Lung (tissue), 12 donors: ENCODE data around the gene HOXA11. TPM values are rescaled to one million over a fixed set of nuclear protein-coding genes. Genes with fewer than 3 reads are reported as not detected.

Experiments used
- ATAC-seq: fragments of 200-7000 bp; cut with Tn5 transposase; one replicate; pipeline ENCODE4 v1.9.1; 2020; ENCODE audit warnings: moderate number of reproducible peaks; ENCODE audit not compliant: insufficient read depth, low FRiP score
- DNase-seq, 3 donors: peaks; one replicate each; pipeline ENCODE4 v3.0.0-alpha.2; 2013 to 2017
- H3K27ac ChIP-seq, 2 donors: one replicate each; pipeline ENCODE4 v1.5.1; 2013; ENCODE audit warnings: mild to moderate bottlenecking in 2 of 2, moderate library complexity in 2 of 2, control low read depth in 1 of 2, inconsistent platforms in 1 of 2, low read depth in 1 of 2, low read length in 1 of 2
- H3K27me3 ChIP-seq, 3 donors: one replicate each; pipeline ENCODE4 v1.5.1; 2013; ENCODE audit warnings: low read length in 2 of 3; ENCODE audit not compliant: control insufficient read depth in 3 of 3, insufficient read depth in 3 of 3
- H3K36me3 ChIP-seq, 4 donors: one replicate each; pipeline ENCODE4 v1.5.1; 2013; ENCODE audit warnings: low read length in 4 of 4, mild to moderate bottlenecking in 1 of 4, moderate library complexity in 1 of 4; ENCODE audit not compliant: control insufficient read depth in 4 of 4, insufficient read depth in 4 of 4
- H3K4me1 ChIP-seq, 5 donors: one replicate each; pipeline ENCODE4 v1.5.1; 2013; ENCODE audit warnings: low read length in 5 of 5, mild to moderate bottlenecking in 2 of 5, moderate library complexity in 1 of 5; ENCODE audit not compliant: control insufficient read depth in 5 of 5, insufficient read depth in 5 of 5
- H3K4me3 ChIP-seq: one replicate; pipeline ENCODE4 v1.5.1; 2013; ENCODE audit warnings: mild to moderate bottlenecking, control low read depth, moderate library complexity
- H3K9ac ChIP-seq, 2 donors: one replicate each; pipeline ENCODE4 v1.5.1; 2013; ENCODE audit warnings: low read length in 2 of 2, control low read depth in 1 of 2; ENCODE audit not compliant: insufficient read depth in 1 of 2
- H3K9me3 ChIP-seq, 4 donors: one replicate each; pipeline ENCODE4 v1.5.1; 2013; ENCODE audit warnings: low read length in 3 of 4, mild to moderate bottlenecking in 1 of 4, moderate library complexity in 1 of 4; ENCODE audit not compliant: control insufficient read depth in 4 of 4, insufficient read depth in 3 of 4
- WGBS, 2 donors: extraction: QIAGEN DNeasy Blood & Tissue Kit; methylation state at CpG; one replicate each; pipeline ENCODE4 v1.1.7; 2013; 5-methylcytosine and 5-hydroxymethylcytosine counted together
- polyA plus RNA-seq, 2 donors: library from polyadenylated mRNA; stranded (reverse); fragments of 200-250 nt; gene quantifications; one replicate each; pipeline ENCODE4 v1.2.1, GENCODE V29; 2013
- total RNA-seq, 2 donors: library from RNA; depleted of rRNA in 1 of 2; stranded (reverse); fragments of >200 nt in 1 of 2; gene quantifications; one replicate each; pipeline ENCODE4 v1.2.1, GENCODE V29; 2014 to 2021
- TF ChIP-seq, protein P1 (sequence below): IDR thresholded peaks from 2 replicates; pipeline ENCODE4 v1.5.1; 2012; ENCODE audit warnings: mild to moderate bottlenecking; ENCODE audit errors: control extremely low read depth, extremely low read depth
- donor health status: control.
- donor health status: control.
- donor health status: Bipolar disorder and iron deficiency.
- donor health status: healthy.
- donor health status: DM: yes; HTN: yes; CAD: no.

The HOXA11 gene
- total and polyA plus RNA-seq, 4 donors, result not detected

- DNase-seq, result peak in 1 of 3 donors; percentile 36
- Histone ChIP-seq H3K27me3 (peaks cover 0 to 97% (median 89%) of the 10 kb centered on the region in 3 donors), H3K4me1 (peaks cover 0 to 19% (median 17%) of the 10 kb centered on the region in 5 donors), H3K9ac (no peak overlapping the region), H3K4me3 (no peak overlapping the region), H3K36me3 (no peaks in the 10 kb centered on the region), H3K27ac (no peak overlapping the region), H3K9me3 (peaks cover 0 to 11% (median 0%) of the 10 kb centered on the region in 4 donors)
- ATAC-seq, result no peak
- TF ChIP-seq, protein P1, sequence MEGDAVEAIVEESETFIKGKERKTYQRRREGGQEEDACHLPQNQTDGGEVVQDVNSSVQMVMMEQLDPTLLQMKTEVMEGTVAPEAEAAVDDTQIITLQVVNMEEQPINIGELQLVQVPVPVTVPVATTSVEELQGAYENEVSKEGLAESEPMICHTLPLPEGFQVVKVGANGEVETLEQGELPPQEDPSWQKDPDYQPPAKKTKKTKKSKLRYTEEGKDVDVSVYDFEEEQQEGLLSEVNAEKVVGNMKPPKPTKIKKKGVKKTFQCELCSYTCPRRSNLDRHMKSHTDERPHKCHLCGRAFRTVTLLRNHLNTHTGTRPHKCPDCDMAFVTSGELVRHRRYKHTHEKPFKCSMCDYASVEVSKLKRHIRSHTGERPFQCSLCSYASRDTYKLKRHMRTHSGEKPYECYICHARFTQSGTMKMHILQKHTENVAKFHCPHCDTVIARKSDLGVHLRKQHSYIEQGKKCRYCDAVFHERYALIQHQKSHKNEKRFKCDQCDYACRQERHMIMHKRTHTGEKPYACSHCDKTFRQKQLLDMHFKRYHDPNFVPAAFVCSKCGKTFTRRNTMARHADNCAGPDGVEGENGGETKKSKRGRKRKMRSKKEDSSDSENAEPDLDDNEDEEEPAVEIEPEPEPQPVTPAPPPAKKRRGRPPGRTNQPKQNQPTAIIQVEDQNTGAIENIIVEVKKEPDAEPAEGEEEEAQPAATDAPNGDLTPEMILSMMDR, result no peak
- 12 to 15% methylated on average over 39 of the region's 39 CpGs for WGBS, 2 donors
Observed at GRCh38 chr7:27182861-27183681, 2.0 kb downstream of the HOXA11 start.

DNA sequence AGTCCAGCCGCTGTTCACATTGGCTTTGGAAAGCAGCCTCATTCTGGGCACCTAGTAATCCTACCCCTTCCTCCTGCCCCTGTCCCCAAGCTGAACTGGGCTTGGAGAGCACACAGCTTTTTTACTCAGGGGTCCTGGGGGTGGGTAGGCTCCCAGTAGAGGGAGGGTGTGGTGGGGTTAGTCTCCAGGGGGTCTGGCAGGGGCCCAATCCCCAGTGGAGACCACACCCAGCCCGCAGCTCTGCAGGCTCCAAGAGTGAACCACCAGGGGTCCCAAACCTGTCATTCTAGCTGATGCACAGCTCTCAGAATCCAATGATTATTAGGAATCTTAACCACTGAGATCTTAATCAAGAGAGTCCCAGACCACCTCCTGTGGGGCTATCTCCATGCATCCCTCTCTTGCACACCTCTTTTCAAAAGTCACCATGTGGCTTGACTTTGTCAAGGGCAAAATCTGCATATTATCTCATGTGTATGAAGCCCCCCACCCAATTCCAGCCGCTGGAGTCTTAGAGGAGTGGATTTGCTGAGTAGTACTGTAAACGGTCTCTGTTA is 2.7 kb downstream of the HOXA11 start:
- DNase-seq (no peak), ATAC-seq (no peak)
- Histone ChIP-seq H3K36me3 (no peaks in the 10 kb centered on the region), H3K27ac (no peak overlapping the region), H3K4me1 (peaks cover 0 to 19% (median 13%) of the 10 kb centered on the region in 5 donors), H3K27me3 (peaks cover 0 to 97% (median 89%) of the 10 kb centered on the region in 3 donors), H3K9me3 (peaks cover 0 to 8% (median 0%) of the 10 kb centered on the region in 4 donors), H3K9ac (no peak overlapping the region), H3K4me3 (no peak overlapping the region)
- TF ChIP-seq, protein P1, result no peak
- WGBS, 2 donors, result 43 to 54% methylated on average over 4 of the region's 4 CpGs

GRCh38 chr7:27181795-27182275 is 3.2 kb downstream of the HOXA11 start:
- Histone ChIP-seq H3K36me3 (no peaks in the 10 kb centered on the region), H3K9me3 (peaks cover 0 to 9% (median 0%) of the 10 kb centered on the region in 4 donors), H3K4me3 (no peak overlapping the region), H3K9ac (no peak overlapping the region), H3K27me3 (peaks cover 0 to 97% (median 89%) of the 10 kb centered on the region in 3 donors), H3K27ac (no peak overlapping the region), H3K4me1 (peaks cover 0 to 19% (median 13%) of the 10 kb centered on the region in 5 donors)
- 73 to 77% methylated on average over 4 of the region's 4 CpGs for WGBS, 2 donors
- ATAC-seq (no peak), DNase-seq (peak in 1 of 3 donors; percentile 8)
- TF ChIP-seq, protein P1, result no peak
